Epithelial cell of esophagus (primary cell): ENCODE results near the gene BEAN1.

Source experiments
- DNase-seq: peaks from one replicate; pipeline ENCODE4 v3.0.0; 2010; ENCODE audit warnings: low read depth
- H3K4me3 ChIP-seq: 2 replicates; pipeline ENCODE4 v1.5.1; 2011; ENCODE audit warnings: mild to moderate bottlenecking, low read length, control low read depth
- CTCF ChIP-seq: IDR thresholded peaks from 2 replicates; pipeline ENCODE4 v1.5.1; 2011; ENCODE audit warnings: low read depth, mild to moderate bottlenecking, low read length, control low read depth, inconsistent platforms; ENCODE audit not compliant: insufficient read depth; ENCODE audit errors: missing control alignments

The BEAN1 gene

GRCh38 chr16:66402591-66403230, 24.4 kb upstream of the BEAN1 start:
- no peak for TF ChIP-seq CTCF
- DNase-seq: no peak

GRCh38 chr16:66403531-66404145, 23.5 kb upstream of the BEAN1 start:
- TF ChIP-seq CTCF: no peak
- no peak for DNase-seq
- no peak overlapping the region for H3K4me3 ChIP-seq

More at GRCh38 chr16:66402591-66403230, 24.4 kb upstream of the BEAN1 start:
- H3K4me3 ChIP-seq: no peak overlapping the region

GRCh38 chr16:66405057-66405783, 21.9 kb upstream of the BEAN1 start:
- DNase-seq: no peak
- no peak overlapping the region for H3K4me3 ChIP-seq
- TF ChIP-seq CTCF: no peak

- peak; percentile 74 for TF ChIP-seq CTCF
- H3K4me3 ChIP-seq: peak overlapping the region; percentile 60
- peak; percentile 71 for DNase-seq
Measured at GRCh38 chr16:66406534-66407221, 20.4 kb upstream of the BEAN1 start.

- TF ChIP-seq CTCF: no peak
- peak; percentile 97 for DNase-seq
- H3K4me3 ChIP-seq: peak overlapping the region; percentile 31
Measured at GRCh38 chr16:66408163-66409048, 18.7 kb upstream of the BEAN1 start.

GRCh38 chr16:66409156-66409555, 17.9 kb upstream of the BEAN1 start:
- DNase-seq: peak; percentile 83
- no peak for TF ChIP-seq CTCF

More at GRCh38 chr16:66409156-66409555, 17.9 kb upstream of the BEAN1 start:
- peak overlapping the region; percentile 15 for H3K4me3 ChIP-seq
